Brain microvascular endothelial cell (primary cell): Measurements from ENCODE around the gene RELB.

Experiments
- DNase-seq: peaks from one replicate; pipeline ENCODE4 v3.0.0-alpha.2; 2020
- H3K27ac ChIP-seq: fragments of 250-450 bp; sonication (Bioruptor Pico); 2 replicates; pipeline ENCODE4 v1.5.1; 2020; ENCODE audit warnings: mild to moderate bottlenecking, moderate library complexity
- H3K27me3 ChIP-seq: fragments of 250-450 bp; sonication (Bioruptor Pico); replicated peaks from 2 replicates; pipeline ENCODE4 v1.5.1; 2020; ENCODE audit warnings: mild to moderate bottlenecking
- H3K36me3 ChIP-seq: fragments of 250-450 bp; sonication (Bioruptor Pico); replicated peaks from 2 replicates; pipeline ENCODE4 v1.5.1; 2020; ENCODE audit warnings: mild to moderate bottlenecking
- H3K4me3 ChIP-seq: 2 replicates; pipeline ENCODE4 v1.5.1; 2011; ENCODE audit warnings: low read depth, mild to moderate bottlenecking, control low read depth, low read length, moderate library complexity
- CTCF ChIP-seq: IDR thresholded peaks from 2 replicates; pipeline ENCODE4 v1.5.1; 2011; ENCODE audit warnings: low read depth, mild to moderate bottlenecking, moderate library complexity, low read length, control low read depth, inconsistent platforms; ENCODE audit errors: missing control alignments
- in situ Hi-C: cut with HindIII; loops from 2 replicates; pipeline ENCODE4 v1.10.0; 2017; ENCODE audit warnings: low sequenced_read_pairs, low pct_ligation_motif_present

Gene RELB

GRCh38 chr19:45038931-45039893, 37.9 kb downstream of the RELB start, which contains the start of gene CLASRP:
TSS of gene CLASRP (plus strand) at chr19:45039045. CDS start at chr19:45040213, 1,168 bp downstream.
- in situ Hi-C loops = no loop called here
- Histone ChIP-seq H3K36me3 (peaks cover 48% of the 10 kb centered on the region), H3K27ac (peak within 1 kb of the TSS; percentile 91), H3K27me3 (no peaks in the 10 kb centered on the region), H3K4me3 (peak within 1 kb of the TSS; percentile 91)
- peak; percentile 81 for DNase-seq
- TF ChIP-seq CTCF = no peak

GRCh38 chr19:45040059-45040771, 39.0 kb downstream of the RELB start:
- H3K27ac ChIP-seq = no peak overlapping the region
- DNase-seq = no peak
- peak overlapping the region; percentile 91 for H3K4me3 ChIP-seq
- H3K27me3 ChIP-seq = no peaks in the 10 kb centered on the region
- peaks cover 50% of the 10 kb centered on the region for H3K36me3 ChIP-seq
- TF ChIP-seq CTCF = no peak
- in situ Hi-C loops = no loop called here

GRCh38 chr19:45041125-45041524, 39.9 kb downstream of the RELB start:
- H3K27ac ChIP-seq = no peak overlapping the region
- H3K4me3 ChIP-seq = no peak overlapping the region
- DNase-seq = no peak
- H3K27me3 ChIP-seq = no peaks in the 10 kb centered on the region
- in situ Hi-C loops = no loop called here
- H3K36me3 ChIP-seq = peaks cover 49% of the 10 kb centered on the region
- TF ChIP-seq CTCF = no peak

GRCh38 chr19:45045671-45046353, 44.5 kb downstream of the RELB start:
- no peak overlapping the region for H3K4me3 ChIP-seq
- in situ Hi-C loops = no loop called here

More at GRCh38 chr19:45045671-45046353, 44.5 kb downstream of the RELB start:
- Histone ChIP-seq H3K27me3 (no peaks in the 10 kb centered on the region), H3K27ac (no peak overlapping the region), H3K36me3 (peaks cover 42% of the 10 kb centered on the region)
- no peak for TF ChIP-seq CTCF
- DNase-seq = no peak
